GM23338 (cell line): ENCODE measurements around the gene SLC2A1. TPM values are rescaled to one million over a fixed set of nuclear protein-coding genes. Genes with fewer than 3 reads are reported as not detected.

Source experiments
- ATAC-seq: fragments of 200-7000 bp; cut with Tn5 transposase; 3 replicates; pipeline ENCODE4 v1.9.1; 2020
- DNase-seq: peaks from one replicate; pipeline ENCODE4 v3.0.0-alpha.2; 2015; ENCODE audit warnings: low spot score
- H2AFZ ChIP-seq: fragments of 200-600 bp; sonication (generic); 2 replicates; pipeline ENCODE4 v1.8.0; 2016; ENCODE audit warnings: antibody characterized with exemption, mild to moderate bottlenecking, moderate library complexity
- H3F3A ChIP-seq: fragments of 200-600 bp; sonication (generic); replicated peaks from 2 replicates; pipeline ENCODE4 v1.8.0; 2017; ENCODE audit warnings: antibody characterized with exemption, mixed run types, low read depth
- H3K27ac ChIP-seq: fragments of 200-600 bp; sonication (generic); 2 replicates; pipeline ENCODE4 v1.6.1; 2016; ENCODE audit warnings: low read depth
- H3K27me3 ChIP-seq: fragments of 200-600 bp; sonication (generic); 2 replicates; pipeline ENCODE4 v1.8.0; 2016; ENCODE audit warnings: mild to moderate bottlenecking, mixed run types, moderate library complexity; ENCODE audit not compliant: insufficient read depth
- H3K36me3 ChIP-seq: fragments of 200-600 bp; sonication (generic); 2 replicates; pipeline ENCODE4 v1.8.0; 2016; ENCODE audit warnings: mild to moderate bottlenecking; ENCODE audit not compliant: insufficient read depth
- H3K4me1 ChIP-seq: fragments of 200-600 bp; sonication (generic); 2 replicates; pipeline ENCODE4 v1.8.0; 2016; ENCODE audit warnings: mild to moderate bottlenecking, moderate library complexity; ENCODE audit not compliant: insufficient read depth
- H3K4me2 ChIP-seq: fragments of 200-600 bp; sonication (generic); 2 replicates; pipeline ENCODE4 v1.7.1; 2017; ENCODE audit warnings: mixed run types
- H3K4me3 ChIP-seq: fragments of 200-600 bp; sonication (generic); 2 replicates; pipeline ENCODE4 v1.6.1; 2016; ENCODE audit warnings: mixed run types
- H3K79me2 ChIP-seq: fragments of 200-600 bp; sonication (generic); replicated peaks from 2 replicates; pipeline ENCODE4 v1.8.0; 2017; ENCODE audit warnings: mild to moderate bottlenecking; ENCODE audit not compliant: insufficient read depth
- H3K9me2 ChIP-seq: fragments of 200-600 bp; sonication (generic); 2 replicates; pipeline ENCODE4 v1.8.0; 2017; ENCODE audit not compliant: insufficient read depth
- H4K20me1 ChIP-seq: fragments of 200-600 bp; sonication (generic); replicated peaks from 2 replicates; pipeline ENCODE4 v1.8.0; 2017; ENCODE audit warnings: mild to moderate bottlenecking; ENCODE audit not compliant: insufficient read depth
- H3K27ac Mint-ChIP-seq: 2 replicates; pipeline ENCODE4 v1.8.0; 2020; ENCODE audit warnings: inconsistent platforms, mild to moderate bottlenecking, moderate library complexity, mixed read lengths
- H3K27me3 Mint-ChIP-seq: 3 replicates; pipeline ENCODE4 v1.8.0; 2022; ENCODE audit warnings: low read depth, mild to moderate bottlenecking, moderate library complexity, mixed read lengths, inconsistent platforms; ENCODE audit not compliant: insufficient read depth, poor library complexity
- H3K36me3 Mint-ChIP-seq: 3 replicates; pipeline ENCODE4 v1.8.0; 2021; ENCODE audit warnings: low read depth, mild to moderate bottlenecking, inconsistent platforms, moderate library complexity, mixed read lengths
- H3K4me1 Mint-ChIP-seq: 3 replicates; pipeline ENCODE4 v1.8.0; 2020; ENCODE audit warnings: mild to moderate bottlenecking, inconsistent platforms, mixed read lengths
- H3K4me3 Mint-ChIP-seq: 3 replicates; pipeline ENCODE4 v1.8.0; 2021; ENCODE audit warnings: moderate library complexity, mild to moderate bottlenecking, inconsistent platforms, mixed read lengths
- H3K9me3 Mint-ChIP-seq: 3 replicates; pipeline ENCODE4 v1.8.0; 2020; ENCODE audit warnings: moderate library complexity, mild to moderate bottlenecking, inconsistent platforms, mixed read lengths
- EZH2 ChIP-seq: fragments of 200-600 bp; sonication (generic); IDR thresholded peaks from one replicate; pipeline ENCODE4 v1.8.0; 2017; ENCODE audit warnings: antibody characterized with exemption, mild to moderate bottlenecking, low read depth; ENCODE audit not compliant: unreplicated experiment
- EZH2phosphoT487 ChIP-seq: fragments of 200-600 bp; sonication (generic); IDR thresholded peaks from one replicate; pipeline ENCODE4 v1.8.1; 2018; ENCODE audit warnings: antibody characterized with exemption; ENCODE audit not compliant: unreplicated experiment
- ZNF331 ChIP-seq: fragments of 250-450 bp; sonication (Bioruptor Pico); IDR thresholded peaks from 2 replicates; pipeline ENCODE4 v1.5.0; 2020; ENCODE audit warnings: low read depth, mild to moderate bottlenecking, moderate library complexity
- polyA plus RNA-seq: library from polyadenylated mRNA; unstranded; fragments of >200 nt; fragmentation: Nextera tagmentation; extraction: Ambion mirVana; gene quantifications from 2 replicates; pipeline ENCODE4 v1.2.1, GENCODE V29; 2016
- total RNA-seq: library from RNA; depleted of rRNA; stranded (reverse); fragments of >200 nt; shearing (Covaris generic); gene quantifications from 2 replicates; pipeline ENCODE4 v1.2.3, GENCODE V29; 2014
- TF ChIP-seq, protein P1 (sequence below): IDR thresholded peaks from 2 replicates; pipeline ENCODE4 v1.6.1; 2016; ENCODE audit warnings: antibody characterized with exemption
- TF ChIP-seq, protein P2 (sequence below): fragments of 250-450 bp; sonication (Bioruptor Pico); IDR thresholded peaks from 2 replicates; pipeline ENCODE4 v1.5.0; 2020; ENCODE audit warnings: mild to moderate bottlenecking, moderate library complexity

Gene SLC2A1
- total and polyA plus RNA-seq, 2 experiments from 2014 or later: 66.1 to 305 TPM

DNA sequence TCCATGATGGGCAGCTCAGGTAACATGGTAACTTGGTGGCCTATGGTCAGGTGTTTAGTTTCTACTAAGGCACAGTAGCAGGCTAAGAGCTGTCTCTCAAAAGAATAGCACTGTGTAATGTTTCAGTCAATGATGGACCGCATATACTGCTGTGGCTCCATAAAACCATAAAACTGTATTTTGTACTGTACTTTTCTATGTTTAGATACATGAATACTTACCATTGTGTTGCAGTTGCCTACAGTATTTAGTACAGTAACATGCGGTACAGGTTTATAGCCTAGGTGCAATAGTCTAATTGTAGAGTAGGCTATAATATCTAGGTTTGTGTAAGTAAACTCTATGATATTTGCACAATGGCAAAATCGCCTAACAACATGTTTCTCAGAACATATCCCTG lies 50.6 kb downstream of the SLC2A1 start:
- H2AFZ ChIP-seq: no peak overlapping the region
- Mint-ChIP-seq H3K27ac (no peak overlapping the region), H3K4me1 (peaks cover 5% of the 10 kb centered on the region; the same call in 2 of the 3 replicates), H3K36me3 (no peaks in the 10 kb centered on the region), H3K27me3 (no peaks in the 10 kb centered on the region), H3K4me3 (no peak overlapping the region), H3K9me3 (no peaks in the 10 kb centered on the region; the same call in 2 of the 3 replicates)
- H3K4me3 ChIP-seq: no peak overlapping the region
- TF ChIP-seq EZH2phosphoT487 (no peak), EZH2 (no peak), ZNF331 (CRISPR knock-in tag) (no peak)
- TF ChIP-seq, protein P1, sequence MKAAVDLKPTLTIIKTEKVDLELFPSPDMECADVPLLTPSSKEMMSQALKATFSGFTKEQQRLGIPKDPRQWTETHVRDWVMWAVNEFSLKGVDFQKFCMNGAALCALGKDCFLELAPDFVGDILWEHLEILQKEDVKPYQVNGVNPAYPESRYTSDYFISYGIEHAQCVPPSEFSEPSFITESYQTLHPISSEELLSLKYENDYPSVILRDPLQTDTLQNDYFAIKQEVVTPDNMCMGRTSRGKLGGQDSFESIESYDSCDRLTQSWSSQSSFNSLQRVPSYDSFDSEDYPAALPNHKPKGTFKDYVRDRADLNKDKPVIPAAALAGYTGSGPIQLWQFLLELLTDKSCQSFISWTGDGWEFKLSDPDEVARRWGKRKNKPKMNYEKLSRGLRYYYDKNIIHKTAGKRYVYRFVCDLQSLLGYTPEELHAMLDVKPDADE: no peak
- TF ChIP-seq, protein P2, sequence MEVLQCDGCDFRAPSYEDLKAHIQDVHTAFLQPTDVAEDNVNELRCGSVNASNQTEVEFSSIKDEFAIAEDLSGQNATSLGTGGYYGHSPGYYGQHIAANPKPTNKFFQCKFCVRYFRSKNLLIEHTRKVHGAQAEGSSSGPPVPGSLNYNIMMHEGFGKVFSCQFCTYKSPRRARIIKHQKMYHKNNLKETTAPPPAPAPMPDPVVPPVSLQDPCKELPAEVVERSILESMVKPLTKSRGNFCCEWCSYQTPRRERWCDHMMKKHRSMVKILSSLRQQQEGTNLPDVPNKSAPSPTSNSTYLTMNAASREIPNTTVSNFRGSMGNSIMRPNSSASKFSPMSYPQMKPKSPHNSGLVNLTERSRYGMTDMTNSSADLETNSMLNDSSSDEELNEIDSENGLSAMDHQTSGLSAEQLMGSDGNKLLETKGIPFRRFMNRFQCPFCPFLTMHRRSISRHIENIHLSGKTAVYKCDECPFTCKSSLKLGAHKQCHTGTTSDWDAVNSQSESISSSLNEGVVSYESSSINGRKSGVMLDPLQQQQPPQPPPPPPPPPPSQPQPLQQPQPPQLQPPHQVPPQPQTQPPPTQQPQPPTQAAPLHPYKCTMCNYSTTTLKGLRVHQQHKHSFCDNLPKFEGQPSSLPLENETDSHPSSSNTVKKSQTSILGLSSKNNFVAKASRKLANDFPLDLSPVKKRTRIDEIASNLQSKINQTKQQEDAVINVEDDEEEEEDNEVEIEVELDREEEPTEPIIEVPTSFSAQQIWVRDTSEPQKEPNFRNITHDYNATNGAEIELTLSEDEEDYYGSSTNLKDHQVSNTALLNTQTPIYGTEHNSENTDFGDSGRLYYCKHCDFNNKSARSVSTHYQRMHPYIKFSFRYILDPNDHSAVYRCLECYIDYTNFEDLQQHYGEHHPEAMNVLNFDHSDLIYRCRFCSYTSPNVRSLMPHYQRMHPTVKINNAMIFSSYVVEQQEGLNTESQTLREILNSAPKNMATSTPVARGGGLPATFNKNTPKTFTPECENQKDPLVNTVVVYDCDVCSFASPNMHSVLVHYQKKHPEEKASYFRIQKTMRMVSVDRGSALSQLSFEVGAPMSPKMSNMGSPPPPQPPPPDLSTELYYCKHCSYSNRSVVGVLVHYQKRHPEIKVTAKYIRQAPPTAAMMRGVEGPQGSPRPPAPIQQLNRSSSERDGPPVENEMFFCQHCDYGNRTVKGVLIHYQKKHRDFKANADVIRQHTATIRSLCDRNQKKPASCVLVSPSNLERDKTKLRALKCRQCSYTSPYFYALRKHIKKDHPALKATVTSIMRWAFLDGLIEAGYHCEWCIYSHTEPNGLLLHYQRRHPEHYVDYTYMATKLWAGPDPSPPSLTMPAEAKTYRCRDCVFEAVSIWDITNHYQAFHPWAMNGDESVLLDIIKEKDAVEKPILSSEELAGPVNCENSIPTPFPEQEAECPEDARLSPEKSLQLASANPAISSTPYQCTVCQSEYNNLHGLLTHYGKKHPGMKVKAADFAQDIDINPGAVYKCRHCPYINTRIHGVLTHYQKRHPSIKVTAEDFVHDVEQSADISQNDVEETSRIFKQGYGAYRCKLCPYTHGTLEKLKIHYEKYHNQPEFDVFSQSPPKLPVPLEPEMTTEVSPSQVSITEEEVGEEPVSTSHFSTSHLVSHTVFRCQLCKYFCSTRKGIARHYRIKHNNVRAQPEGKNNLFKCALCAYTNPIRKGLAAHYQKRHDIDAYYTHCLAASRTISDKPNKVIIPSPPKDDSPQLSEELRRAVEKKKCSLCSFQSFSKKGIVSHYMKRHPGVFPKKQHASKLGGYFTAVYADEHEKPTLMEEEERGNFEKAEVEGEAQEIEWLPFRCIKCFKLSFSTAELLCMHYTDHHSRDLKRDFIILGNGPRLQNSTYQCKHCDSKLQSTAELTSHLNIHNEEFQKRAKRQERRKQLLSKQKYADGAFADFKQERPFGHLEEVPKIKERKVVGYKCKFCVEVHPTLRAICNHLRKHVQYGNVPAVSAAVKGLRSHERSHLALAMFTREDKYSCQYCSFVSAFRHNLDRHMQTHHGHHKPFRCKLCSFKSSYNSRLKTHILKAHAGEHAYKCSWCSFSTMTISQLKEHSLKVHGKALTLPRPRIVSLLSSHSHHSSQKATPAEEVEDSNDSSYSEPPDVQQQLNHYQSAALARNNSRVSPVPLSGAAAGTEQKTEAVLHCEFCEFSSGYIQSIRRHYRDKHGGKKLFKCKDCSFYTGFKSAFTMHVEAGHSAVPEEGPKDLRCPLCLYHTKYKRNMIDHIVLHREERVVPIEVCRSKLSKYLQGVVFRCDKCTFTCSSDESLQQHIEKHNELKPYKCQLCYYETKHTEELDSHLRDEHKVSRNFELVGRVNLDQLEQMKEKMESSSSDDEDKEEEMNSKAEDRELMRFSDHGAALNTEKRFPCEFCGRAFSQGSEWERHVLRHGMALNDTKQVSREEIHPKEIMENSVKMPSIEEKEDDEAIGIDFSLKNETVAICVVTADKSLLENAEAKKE: no peak
- H3K4me2 ChIP-seq: no peak overlapping the region
- H3K9me2 ChIP-seq: peaks cover 15% of the 10 kb centered on the region; the same call in 1 of the 2 replicates
- H4K20me1 ChIP-seq: no peaks in the 10 kb centered on the region
- ATAC-seq (no peak), DNase-seq (no peak)
- H3K4me1 ChIP-seq: no peaks in the 10 kb centered on the region; the same call in 1 of the 2 replicates
- no peaks in the 10 kb centered on the region for H3K79me2 ChIP-seq
- H3F3A ChIP-seq: no peaks in the 10 kb centered on the region
- H3K36me3 ChIP-seq: no peaks in the 10 kb centered on the region
- H3K27me3 ChIP-seq: no peaks in the 10 kb centered on the region
- H3K27ac ChIP-seq: no peak overlapping the region
